Measurements from ENCODE around the gene KCNJ1. TPM values are rescaled to one million over a fixed set of nuclear protein-coding genes. Genes with fewer than 3 reads are reported as not detected.

KCNJ1 gene
- total and polyA plus RNA-seq, 2 donors from 2014 or later, result 175 to 355 TPM

GRCh38 chr11:128871168-128871610 lies 4.1 kb upstream of the KCNJ1 start:
- H3K27me3 ChIP-seq (ENCODE audit: control insufficient read depth, insufficient read depth, low read length), result no peaks in the 10 kb centered on the region
- H3K9ac ChIP-seq (ENCODE audit: low read length in 3 of 3), result no peak overlapping the region
- intact Hi-C loops (cut with DNase I), result no loop called here
- H3K9me3 ChIP-seq (ENCODE audit: control insufficient read depth in 2 of 3, insufficient read depth in 1 of 3, low read length in 3 of 3), result no peaks in the 10 kb centered on the region
- DNase-seq, result no peak
- no peaks in the 10 kb centered on the region for H3K36me3 ChIP-seq (ENCODE audit: control insufficient read depth in 2 of 3, insufficient read depth in 3 of 3, low read length in 3 of 3)
- FAIRE-seq, result no peak
- no peaks in the 10 kb centered on the region for H3K4me1 ChIP-seq (ENCODE audit: control insufficient read depth in 2 of 3, insufficient read depth in 2 of 3, low read depth in 1 of 3, low read length in 3 of 3)
- no peak overlapping the region for H3K27ac ChIP-seq (ENCODE audit: low read depth in 2 of 2, low read length in 2 of 2)
- no peak overlapping the region for H3K4me3 ChIP-seq (ENCODE audit: low read length in 3 of 3)
- TF ChIP-seq CTCF (IDR thresholded peaks at IDR 0.05; ENCODE audit: borderline replicate concordance, extremely low read depth, insufficient read depth), result no peak

GRCh38 chr11:128868841-128869671 lies 2.0 kb upstream of the KCNJ1 start:
- H3K36me3 ChIP-seq (ENCODE audit: control insufficient read depth in 2 of 3, insufficient read depth in 3 of 3, low read length in 3 of 3), result no peaks in the 10 kb centered on the region
- FAIRE-seq, result no peak
- TF ChIP-seq CTCF (IDR thresholded peaks at IDR 0.05; ENCODE audit: borderline replicate concordance, extremely low read depth, insufficient read depth), result no peak

GRCh38 chr11:128865490-128865889 lies 1.6 kb downstream of the KCNJ1 start:
- Histone ChIP-seq H3K9me3 (ENCODE audit: control insufficient read depth in 2 of 3, insufficient read depth in 1 of 3, low read length in 3 of 3) (no peaks in the 10 kb centered on the region), H3K36me3 (ENCODE audit: control insufficient read depth in 2 of 3, insufficient read depth in 3 of 3, low read length in 3 of 3) (no peaks in the 10 kb centered on the region), H3K9ac (ENCODE audit: low read length in 3 of 3) (peak overlapping the region in 1 of 3 donors; percentile 77), H3K27ac (ENCODE audit: low read depth in 2 of 2, low read length in 2 of 2) (peak overlapping the region; percentile 91 to 97), H3K4me3 (ENCODE audit: low read length in 3 of 3) (peak overlapping the region; percentile 8 to 77 (median 76)), H3K4me1 (ENCODE audit: control insufficient read depth in 2 of 3, insufficient read depth in 2 of 3, low read depth in 1 of 3, low read length in 3 of 3) (peaks cover 0 to 6% (median 0%) of the 10 kb centered on the region in 3 donors), H3K27me3 (ENCODE audit: control insufficient read depth, insufficient read depth, low read length) (no peaks in the 10 kb centered on the region)
- FAIRE-seq (no peak), DNase-seq (no peak)
- intact Hi-C loops (cut with DNase I), result no loop called here
- no peak for TF ChIP-seq CTCF (IDR thresholded peaks at IDR 0.05; ENCODE audit: borderline replicate concordance, extremely low read depth, insufficient read depth)

More at GRCh38 chr11:128868841-128869671, 2.0 kb upstream of the KCNJ1 start:
- Histone ChIP-seq H3K27me3 (ENCODE audit: control insufficient read depth, insufficient read depth, low read length) (no peaks in the 10 kb centered on the region), H3K9me3 (ENCODE audit: control insufficient read depth in 2 of 3, insufficient read depth in 1 of 3, low read length in 3 of 3) (no peaks in the 10 kb centered on the region), H3K4me3 (ENCODE audit: low read length in 3 of 3) (no peak overlapping the region), H3K27ac (ENCODE audit: low read depth in 2 of 2, low read length in 2 of 2) (no peak overlapping the region), H3K4me1 (ENCODE audit: control insufficient read depth in 2 of 3, insufficient read depth in 2 of 3, low read depth in 1 of 3, low read length in 3 of 3) (no peaks in the 10 kb centered on the region), H3K9ac (ENCODE audit: low read length in 3 of 3) (no peak overlapping the region)
- no peak for DNase-seq
- intact Hi-C loops (cut with DNase I), result no loop called here
